Effector memory CD4-positive, alpha-beta T cell (primary cell): ENCODE data around the gene CRTAC1.

ENCODE experiments used
- DNase-seq, 3 donors: peaks; one replicate each; pipeline ENCODE4 v3.0.0-alpha.2; 2020
- H3K27ac ChIP-seq: 2 replicates; pipeline ENCODE4 v1.7.0; 2013; ENCODE audit warnings: mild to moderate bottlenecking, low read length, moderate library complexity; ENCODE audit not compliant: insufficient read depth, poor library complexity, severe bottlenecking
- H3K27me3 ChIP-seq: replicated peaks from 2 replicates; pipeline ENCODE4 v1.7.0; 2013; ENCODE audit warnings: mild to moderate bottlenecking, low read length; ENCODE audit not compliant: insufficient read depth, control insufficient read depth, poor library complexity, severe bottlenecking
- H3K36me3 ChIP-seq: 2 replicates; pipeline ENCODE4 v1.7.0; 2013; ENCODE audit warnings: mild to moderate bottlenecking, low read length, moderate library complexity; ENCODE audit not compliant: control insufficient read depth, insufficient read depth
- H3K4me1 ChIP-seq: 2 replicates; pipeline ENCODE4 v1.7.0; 2013; ENCODE audit warnings: low read length, mild to moderate bottlenecking; ENCODE audit not compliant: control insufficient read depth, insufficient read depth, poor library complexity, severe bottlenecking
- H3K4me3 ChIP-seq: 2 replicates; pipeline ENCODE4 v1.7.0; 2013; ENCODE audit warnings: low read length, low read depth, mild to moderate bottlenecking; ENCODE audit not compliant: insufficient read depth, poor library complexity, severe bottlenecking
- H3K9me3 ChIP-seq: 2 replicates; pipeline ENCODE4 v1.7.0; 2013; ENCODE audit warnings: mild to moderate bottlenecking, low read length, moderate library complexity; ENCODE audit not compliant: control insufficient read depth

Gene CRTAC1

DNA sequence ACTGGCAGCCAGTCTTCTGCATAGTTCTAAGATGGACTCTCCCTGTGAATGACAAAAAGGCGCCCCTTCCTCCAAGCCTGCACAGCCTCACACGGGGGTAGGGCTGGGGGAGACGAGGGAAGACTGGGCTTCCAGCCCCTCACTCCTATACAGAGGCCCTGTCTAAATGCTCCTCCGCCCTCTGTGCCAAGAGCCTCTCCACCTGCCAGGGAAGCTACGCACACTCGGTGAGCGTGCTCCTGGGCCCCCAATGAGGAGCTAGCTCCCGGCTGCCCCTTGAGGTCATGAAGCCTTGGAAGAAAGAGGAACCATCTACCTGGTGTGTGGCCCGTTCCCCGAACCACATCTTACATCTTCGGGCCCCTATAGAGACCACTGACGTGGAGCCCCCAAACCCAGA, 54.8 kb downstream of the CRTAC1 start:
- no peak overlapping the region for H3K27ac ChIP-seq
- DNase-seq: no peak
- H3K27me3 ChIP-seq: peaks cover 2% of the 10 kb centered on the region
- no peak overlapping the region for H3K4me3 ChIP-seq
- H3K36me3 ChIP-seq: no peaks in the 10 kb centered on the region
- H3K9me3 ChIP-seq: no peaks in the 10 kb centered on the region
- no peaks in the 10 kb centered on the region for H3K4me1 ChIP-seq

DNA sequence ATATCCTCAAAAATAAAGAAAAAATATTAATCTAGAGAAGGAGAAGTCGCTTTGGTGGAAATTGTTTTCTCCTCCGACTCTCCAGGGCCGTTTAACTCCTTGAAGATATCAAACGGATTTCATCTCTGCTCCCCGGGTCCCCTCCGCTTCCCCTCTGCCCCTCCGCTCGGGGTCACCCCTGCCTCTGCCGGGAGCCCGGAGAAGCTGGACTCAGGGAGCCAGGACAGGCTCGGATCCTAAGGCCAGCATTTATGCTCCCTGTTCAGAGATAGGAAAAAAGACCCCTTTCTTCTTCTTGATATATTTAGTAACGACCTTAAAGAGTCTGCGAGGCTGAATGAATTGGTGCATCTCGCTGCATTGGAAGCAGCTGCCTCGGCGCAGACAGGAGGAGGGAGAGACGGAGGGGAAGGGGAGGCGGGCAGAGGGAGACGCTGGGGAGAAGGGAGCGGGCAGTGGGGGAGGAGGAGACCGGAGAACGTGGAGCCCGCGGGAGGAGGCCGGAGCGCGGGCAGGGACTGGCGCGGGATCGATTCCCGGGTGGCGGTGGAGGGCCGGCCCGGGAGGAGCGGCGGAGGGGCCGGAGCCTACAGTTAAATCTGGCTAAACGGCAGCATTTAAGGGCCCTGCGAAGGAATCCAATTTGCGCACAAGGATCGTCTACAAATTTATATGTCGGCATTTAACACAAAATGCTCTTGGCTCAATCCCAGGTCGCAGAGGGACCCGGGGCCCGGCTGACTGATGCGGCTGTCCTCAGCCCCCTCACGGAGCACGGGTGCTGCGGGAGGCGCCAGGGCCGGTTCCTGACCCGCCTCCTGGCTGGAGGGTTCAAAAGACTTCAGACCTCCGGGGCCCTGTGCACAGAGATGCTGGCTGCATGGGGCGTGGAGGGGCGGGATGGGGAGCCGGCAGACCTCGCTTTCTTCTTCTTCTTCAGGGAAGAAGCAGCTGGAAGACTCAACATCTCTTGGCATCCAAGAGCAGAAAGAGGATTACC, 55.6 kb downstream of the CRTAC1 start:
- Histone ChIP-seq H3K9me3 (no peaks in the 10 kb centered on the region), H3K36me3 (no peaks in the 10 kb centered on the region), H3K4me1 (no peaks in the 10 kb centered on the region), H3K27ac (no peak overlapping the region), H3K27me3 (peaks cover 2% of the 10 kb centered on the region), H3K4me3 (no peak overlapping the region)
- no peak for DNase-seq

DNA sequence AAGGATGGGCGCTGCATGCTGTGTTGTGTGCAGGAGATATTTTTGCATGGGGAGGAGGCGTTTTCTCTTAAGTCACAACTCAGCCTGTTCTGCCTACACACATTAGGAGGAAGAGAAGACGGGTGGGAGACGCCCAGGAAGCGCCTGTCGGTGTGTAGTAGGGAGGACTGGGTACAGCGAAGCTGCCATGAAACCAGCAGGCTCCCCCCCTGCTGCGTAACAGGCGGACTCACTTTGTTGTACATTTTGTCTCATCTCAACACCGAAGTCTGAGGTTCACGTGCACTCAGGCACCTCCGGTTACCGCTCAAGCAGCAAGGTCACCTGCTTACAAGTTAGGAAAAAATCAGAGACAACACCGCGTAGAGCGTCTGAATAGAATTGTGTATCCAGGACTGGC, 56.3 kb downstream of the CRTAC1 start:
- H3K27me3 ChIP-seq: peaks cover 2% of the 10 kb centered on the region
- H3K4me3 ChIP-seq: no peak overlapping the region

DNA sequence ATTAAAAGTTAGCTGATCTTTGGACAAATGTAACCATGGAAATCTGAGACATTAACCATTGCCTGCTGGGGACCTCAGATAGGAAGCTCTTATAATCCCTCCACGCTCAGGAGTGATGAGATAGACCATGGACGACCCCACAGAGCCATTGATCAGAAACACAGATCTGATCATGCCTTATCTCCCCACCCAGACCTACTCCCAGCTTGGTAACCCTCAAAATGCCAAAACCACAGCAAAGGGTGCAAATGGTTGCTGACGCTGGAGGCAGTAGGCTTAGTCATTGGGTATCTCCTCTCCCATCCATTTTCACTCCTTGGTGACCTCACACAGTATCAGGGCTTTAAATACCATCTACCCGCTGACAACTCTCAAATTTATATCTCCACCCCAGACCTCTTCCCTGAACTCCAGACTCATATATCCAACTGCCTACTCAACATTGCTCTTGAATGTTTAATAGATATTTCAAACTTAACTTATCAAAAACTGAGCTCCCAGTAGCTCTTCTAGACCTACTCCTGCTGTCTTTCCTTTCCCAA, 60.8 kb downstream of the CRTAC1 start:
- H3K36me3 ChIP-seq: no peaks in the 10 kb centered on the region
- H3K27ac ChIP-seq: no peak overlapping the region
- no peak overlapping the region for H3K4me3 ChIP-seq
- H3K27me3 ChIP-seq: no peaks in the 10 kb centered on the region
- no peaks in the 10 kb centered on the region for H3K9me3 ChIP-seq
- no peaks in the 10 kb centered on the region for H3K4me1 ChIP-seq
- no peak for DNase-seq

More for the DNA sequence above, 56.3 kb downstream of the CRTAC1 start:
- H3K4me1 ChIP-seq: no peaks in the 10 kb centered on the region
- no peaks in the 10 kb centered on the region for H3K9me3 ChIP-seq
- no peak overlapping the region for H3K27ac ChIP-seq
- DNase-seq: no peak
- no peaks in the 10 kb centered on the region for H3K36me3 ChIP-seq

DNA sequence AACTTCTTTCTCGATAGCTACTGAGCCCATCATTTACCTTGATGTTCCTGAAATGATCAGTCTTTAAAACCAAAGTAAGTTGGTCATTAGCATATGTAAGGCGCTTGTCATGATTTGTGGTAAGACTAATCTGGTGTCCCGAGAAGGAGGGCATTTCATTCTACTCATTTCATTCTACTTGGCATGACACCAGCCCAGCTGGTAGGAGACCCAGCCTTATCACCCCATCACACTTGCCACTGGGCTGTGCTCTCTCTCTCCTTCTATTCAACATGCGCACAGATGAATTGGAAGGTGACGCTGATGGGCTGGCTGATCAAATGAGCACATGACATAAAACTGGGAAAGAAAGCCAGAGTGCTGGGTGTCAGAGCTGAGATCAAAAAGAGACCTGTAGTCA, 65.7 kb downstream of the CRTAC1 start:
- H3K4me3 ChIP-seq: no peak overlapping the region
- H3K36me3 ChIP-seq: no peaks in the 10 kb centered on the region
- peaks cover 4% of the 10 kb centered on the region for H3K27me3 ChIP-seq
- DNase-seq: no peak
- no peak overlapping the region for H3K27ac ChIP-seq
- no peaks in the 10 kb centered on the region for H3K9me3 ChIP-seq
- H3K4me1 ChIP-seq: no peaks in the 10 kb centered on the region

DNA sequence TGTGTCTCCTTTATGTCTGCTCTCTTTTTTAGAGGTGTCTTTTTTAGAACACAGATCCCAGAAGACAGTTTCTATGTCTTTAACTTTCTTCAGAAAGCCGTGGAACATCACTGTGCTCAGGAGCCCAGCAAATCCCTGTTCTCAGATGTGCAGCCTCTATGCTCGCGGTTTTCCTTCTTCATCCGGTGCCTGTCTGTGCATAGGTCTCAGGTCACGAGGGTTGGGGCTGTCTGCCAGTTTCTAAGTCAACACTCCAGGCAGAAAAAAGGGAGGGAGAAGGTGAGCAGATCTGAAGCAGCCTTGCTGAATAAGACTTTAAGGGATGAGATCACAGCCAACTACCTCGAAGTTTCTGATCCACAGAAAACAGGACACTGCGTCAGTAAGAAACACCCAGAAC, 68.5 kb downstream of the CRTAC1 start:
- H3K9me3 ChIP-seq: no peaks in the 10 kb centered on the region
- no peaks in the 10 kb centered on the region for H3K4me1 ChIP-seq
- H3K4me3 ChIP-seq: no peak overlapping the region
- H3K36me3 ChIP-seq: no peaks in the 10 kb centered on the region
- peaks cover 10% of the 10 kb centered on the region for H3K27me3 ChIP-seq
- DNase-seq: no peak
- no peak overlapping the region for H3K27ac ChIP-seq

DNA sequence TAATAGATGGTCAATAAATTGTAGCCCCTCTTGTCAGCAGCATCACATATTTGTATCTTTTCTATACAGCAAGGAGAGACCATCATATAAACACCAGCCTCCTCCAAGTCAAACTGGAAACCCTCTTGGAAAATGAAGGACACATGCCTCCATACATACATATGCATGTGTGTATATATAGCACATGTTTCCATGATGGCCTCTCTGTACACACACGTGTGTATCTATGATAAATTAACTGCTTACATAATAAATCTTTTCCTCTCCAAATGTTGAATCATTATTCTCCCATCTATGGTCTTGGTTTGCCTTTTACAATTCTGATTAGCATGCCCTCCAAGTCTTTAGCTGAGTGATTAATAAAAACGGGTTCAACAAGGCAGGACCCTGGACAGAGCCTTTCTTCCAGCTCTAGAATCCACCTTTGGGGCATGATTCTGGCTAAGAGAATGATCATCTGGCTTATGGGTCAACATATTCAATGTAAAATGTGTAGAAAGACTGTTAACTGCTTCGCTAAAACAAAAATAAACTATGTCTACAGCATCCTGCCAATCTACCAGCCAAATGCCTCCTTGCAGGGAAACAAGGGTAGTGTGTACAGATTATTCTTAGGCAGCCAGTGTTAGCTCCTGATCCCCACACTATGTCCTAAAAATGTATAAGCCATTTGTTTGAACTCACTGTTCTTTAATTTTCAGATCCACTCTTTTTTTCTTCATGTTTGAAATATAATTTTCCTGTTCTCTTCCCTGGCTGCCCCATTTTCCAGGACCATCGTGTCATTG, 70.0 kb downstream of the CRTAC1 start:
- no peak overlapping the region for H3K27ac ChIP-seq
- no peak overlapping the region for H3K4me3 ChIP-seq
- no peaks in the 10 kb centered on the region for H3K4me1 ChIP-seq
- no peaks in the 10 kb centered on the region for H3K36me3 ChIP-seq
- no peaks in the 10 kb centered on the region for H3K9me3 ChIP-seq
- peaks cover 10% of the 10 kb centered on the region for H3K27me3 ChIP-seq
- DNase-seq: no peak

DNA sequence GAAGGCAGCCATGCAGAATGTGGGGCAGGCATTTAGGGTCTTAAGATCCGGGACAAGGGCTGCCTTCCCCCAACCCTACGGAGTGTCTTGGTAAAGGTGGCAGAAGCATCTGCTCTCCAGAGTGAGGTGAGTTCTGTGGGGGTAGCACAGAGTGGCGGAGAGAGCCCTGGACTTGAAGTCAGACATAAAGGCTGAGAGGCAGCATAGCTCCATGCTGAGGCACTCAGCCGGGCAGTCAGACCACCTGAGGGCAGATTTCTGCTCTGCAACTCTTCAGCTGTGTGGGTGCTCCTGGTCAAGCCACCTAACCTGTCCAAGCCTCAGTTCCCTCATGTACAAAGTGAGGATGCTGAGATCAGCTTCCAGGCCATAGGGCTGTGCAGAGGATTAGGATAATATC, 81.0 kb downstream of the CRTAC1 start:
- no peak for DNase-seq

DNA sequence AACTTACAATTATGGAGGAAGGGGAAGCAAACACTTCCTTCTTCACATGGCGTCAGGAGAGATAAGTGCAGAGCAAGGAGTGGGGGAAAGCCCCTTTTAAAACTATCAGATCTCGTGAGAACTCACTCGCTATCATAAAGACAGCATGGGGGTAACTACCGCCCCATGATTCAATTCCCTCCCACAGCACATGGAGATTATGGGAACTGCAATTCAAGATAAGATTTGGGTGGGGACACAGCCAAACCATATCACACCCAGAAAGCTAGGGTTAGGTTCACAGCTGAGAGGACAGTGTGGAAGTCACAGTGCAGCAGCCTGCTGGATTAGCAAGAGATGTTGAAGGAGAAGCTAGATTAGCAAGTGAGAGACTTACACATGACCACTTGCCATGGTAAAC, 81.6 kb downstream of the CRTAC1 start:
- no peak for DNase-seq
- H3K9me3 ChIP-seq: no peaks in the 10 kb centered on the region
- H3K4me3 ChIP-seq: no peak overlapping the region
- H3K27ac ChIP-seq: no peak overlapping the region
- H3K36me3 ChIP-seq: no peaks in the 10 kb centered on the region
- H3K4me1 ChIP-seq: no peaks in the 10 kb centered on the region
- no peaks in the 10 kb centered on the region for H3K27me3 ChIP-seq

More for the DNA sequence above, 81.0 kb downstream of the CRTAC1 start:
- Histone ChIP-seq H3K4me1 (no peaks in the 10 kb centered on the region), H3K36me3 (no peaks in the 10 kb centered on the region), H3K27ac (no peak overlapping the region), H3K9me3 (no peaks in the 10 kb centered on the region), H3K4me3 (no peak overlapping the region), H3K27me3 (no peaks in the 10 kb centered on the region)

DNA sequence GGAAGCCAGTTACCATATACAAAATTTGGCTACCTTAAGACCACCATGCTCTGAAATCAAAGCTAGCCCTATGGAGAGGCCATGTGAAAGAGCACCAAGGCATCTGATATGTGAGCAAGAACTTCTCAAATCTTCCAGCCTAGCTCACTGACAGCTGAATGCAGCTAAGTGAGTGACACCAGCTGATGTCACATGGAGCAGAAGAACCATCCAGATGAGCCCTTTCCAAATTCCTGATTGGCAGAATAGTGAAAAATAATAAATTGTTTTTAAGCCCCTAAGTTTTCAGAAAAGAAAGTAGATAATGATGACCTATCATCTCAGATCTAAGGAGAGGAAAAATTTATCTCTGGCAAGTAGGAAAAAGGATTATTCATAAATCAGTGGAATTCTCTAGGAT, 85.6 kb downstream of the CRTAC1 start:
- no peaks in the 10 kb centered on the region for H3K4me1 ChIP-seq
- DNase-seq: no peak

More for the DNA sequence above, 85.6 kb downstream of the CRTAC1 start:
- Histone ChIP-seq H3K9me3 (no peaks in the 10 kb centered on the region), H3K27me3 (peaks cover 3% of the 10 kb centered on the region), H3K4me3 (no peak overlapping the region), H3K27ac (no peak overlapping the region), H3K36me3 (no peaks in the 10 kb centered on the region)
